OCI-M2 (cell line): ENCODE measurements around the gene PANK4.
"Not testable (repeated sequence)": the region's sequence is repeated elsewhere in the genome, so short reads cannot be mapped to it uniquely, and the experiment has no call there.

Experiments used
- DNase-seq: peaks from one replicate; lab custom pipeline; 2025; ENCODE audit not compliant: unreplicated experiment; lab: John Stamatoyannopoulos, UW

Gene PANK4

GRCh38 chr1:2559509-2560298, 33.3 kb upstream of the PANK4 start:
- no peak for DNase-seq

GRCh38 chr1:2558861-2559260, 32.5 kb upstream of the PANK4 start:
- DNase-seq: no peak

- DNase-seq: no peak
Observed at GRCh38 chr1:2558420-2558819, 32.0 kb upstream of the PANK4 start.

GRCh38 chr1:2557482-2558400, 31.3 kb upstream of the PANK4 start:
- no peak for DNase-seq

GRCh38 chr1:2556678-2557481, 30.5 kb upstream of the PANK4 start:
- DNase-seq: no peak

- no peak for DNase-seq
Observed at GRCh38 chr1:2556277-2556677, 29.9 kb upstream of the PANK4 start, which contains the start of gene TNFRSF14. TSS of gene TNFRSF14 (plus strand) at chr1:2556371. CDS start at chr1:2556665, 294 bp downstream.

GRCh38 chr1:2555634-2556276, 29.4 kb upstream of the PANK4 start:
- no peak for DNase-seq

GRCh38 chr1:2554621-2555387, 28.4 kb upstream of the PANK4 start:
- no peak for DNase-seq

- DNase-seq: no peak
Observed at GRCh38 chr1:2553871-2554620, 27.6 kb upstream of the PANK4 start.

- DNase-seq: not testable (repeated sequence)
Observed at GRCh38 chr1:2553076-2553475, 26.7 kb upstream of the PANK4 start.

- DNase-seq: no peak
Observed at GRCh38 chr1:2552189-2552588, 25.8 kb upstream of the PANK4 start.

GRCh38 chr1:2551544-2551943, 25.1 kb upstream of the PANK4 start:
- DNase-seq: not testable (repeated sequence)

GRCh38 chr1:2550309-2550861, 24.0 kb upstream of the PANK4 start:
- not testable (repeated sequence) for DNase-seq

GRCh38 chr1:2549367-2550029, 23.1 kb upstream of the PANK4 start:
- not testable (repeated sequence) for DNase-seq

- DNase-seq: no peak
Observed at GRCh38 chr1:2548068-2548589, 21.7 kb upstream of the PANK4 start.

GRCh38 chr1:2547210-2548067, 21.0 kb upstream of the PANK4 start:
- no peak for DNase-seq
